HG03575 (cell line): Measurements from ENCODE around the gene TMOD3.
"Not testable (repeated sequence)": the region's sequence is repeated elsewhere in the genome, so short reads cannot be mapped to it uniquely, and the experiment has no call there.

Experiments
- ATAC-seq: cut with Tn5 transposase; IDR thresholded peaks from one replicate; pipeline ENCODE4 v1.9.1; 2021; ENCODE audit not compliant: unreplicated experiment, insufficient number of reproducible peaks, low FRiP score; ENCODE audit errors: extremely low read depth

Gene TMOD3

DNA sequence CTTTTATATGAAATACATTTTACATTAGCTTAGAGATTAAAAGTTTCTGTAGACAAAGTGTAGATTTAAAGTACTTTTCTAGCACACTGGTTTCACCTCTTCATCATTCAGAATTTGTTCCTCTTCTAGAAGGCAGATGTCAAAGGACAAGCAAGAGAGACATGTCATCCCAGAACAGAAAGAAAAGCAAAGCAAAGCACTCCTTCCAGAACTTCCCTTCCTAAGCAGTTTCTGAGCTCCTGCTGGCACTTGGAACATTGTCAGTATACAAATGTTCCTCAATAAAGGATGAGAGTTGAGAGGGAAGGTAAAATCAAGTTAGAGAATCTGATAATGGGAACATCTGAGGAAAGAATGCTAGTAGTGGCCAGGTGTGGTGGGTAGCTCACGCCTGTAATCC lies 26.2 kb downstream of the TMOD3 start:
- ATAC-seq, result no peak

DNA sequence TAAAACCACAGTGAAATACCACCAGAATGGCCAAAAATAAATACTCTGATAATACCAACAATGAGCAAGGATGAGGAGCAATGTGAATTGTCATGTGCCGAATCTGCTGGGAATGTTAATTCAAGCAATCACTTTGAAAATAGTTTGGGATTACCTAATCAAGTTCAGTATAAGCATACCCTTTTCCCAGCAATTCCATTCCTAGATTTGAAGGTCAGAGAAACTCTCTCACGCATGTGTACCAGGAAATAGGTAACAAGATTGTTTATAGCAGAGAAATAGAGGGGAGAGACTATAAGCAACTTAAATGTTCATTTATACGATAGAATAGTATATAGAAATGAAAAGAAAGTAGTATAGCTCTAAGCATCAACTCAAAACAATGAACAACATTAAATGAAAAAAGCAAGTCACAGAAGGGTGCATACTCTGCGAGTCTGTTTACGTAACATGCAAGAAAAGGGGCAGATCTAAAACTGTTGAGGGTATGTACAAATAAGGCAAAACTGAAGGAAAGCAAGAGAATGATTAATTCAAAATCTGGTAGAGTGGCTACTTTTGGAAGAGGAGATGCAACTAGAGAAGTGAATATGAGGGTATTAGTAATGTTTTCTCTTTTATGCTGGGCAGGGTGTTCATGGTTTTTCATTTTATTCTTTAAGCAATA lies 27.4 kb downstream of the TMOD3 start:
- no peak for ATAC-seq

DNA sequence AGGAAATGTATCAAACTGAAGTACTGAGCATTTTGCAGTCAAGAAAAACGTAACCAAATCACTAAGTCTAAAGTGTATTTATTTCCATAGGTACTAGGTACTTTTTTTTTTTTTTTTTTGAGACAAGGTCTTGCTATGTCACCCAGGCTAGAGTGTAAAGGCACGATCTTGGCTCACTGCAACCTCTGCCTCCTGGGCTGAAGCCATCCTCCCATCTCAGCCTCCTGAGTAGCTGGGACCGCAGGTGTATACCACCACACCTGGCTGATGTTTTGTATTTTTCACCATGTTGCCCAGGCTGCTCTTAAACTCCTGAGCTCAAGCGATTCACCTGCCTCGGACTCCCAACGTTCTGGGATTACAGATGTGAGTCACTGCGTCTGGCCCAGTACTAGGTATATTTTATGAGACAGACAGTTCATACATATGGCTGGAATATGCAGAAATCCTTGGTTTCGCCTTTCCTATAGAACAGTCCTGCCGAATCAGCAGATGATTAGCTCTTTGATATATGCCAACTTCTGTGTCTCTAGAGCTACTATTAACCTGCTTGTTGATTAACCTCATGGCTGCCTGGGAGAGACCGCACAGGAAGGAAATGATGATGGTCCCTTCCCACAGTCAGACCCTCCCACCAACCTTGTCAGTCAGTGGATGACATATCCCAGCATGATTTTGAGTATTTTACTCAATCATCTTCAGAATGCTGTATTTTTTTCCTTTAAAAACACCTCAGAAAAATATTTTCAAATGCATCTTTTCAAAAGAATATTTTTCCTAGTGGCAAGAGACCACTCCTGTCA lies 32.3 kb downstream of the TMOD3 start:
- no peak for ATAC-seq

DNA sequence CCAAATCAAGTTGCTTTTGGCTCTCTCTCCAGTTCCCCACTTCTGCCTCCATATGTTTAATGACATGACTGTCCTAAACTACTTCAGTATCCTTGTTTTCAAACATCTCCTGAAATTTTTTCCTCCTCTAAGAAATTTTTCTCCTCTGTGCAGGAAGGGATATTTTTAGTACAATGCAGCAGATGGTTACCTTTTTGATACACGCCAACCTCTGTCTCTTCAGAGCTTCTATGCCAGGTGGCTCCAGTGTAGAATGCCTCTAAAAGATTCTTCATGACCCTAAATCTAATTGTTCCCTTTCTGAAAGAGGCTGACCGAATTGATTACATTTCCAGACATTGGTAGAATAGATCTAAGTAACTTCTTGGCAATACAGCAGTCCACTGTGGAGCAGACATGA lies 33.7 kb downstream of the TMOD3 start:
- no peak for ATAC-seq

DNA sequence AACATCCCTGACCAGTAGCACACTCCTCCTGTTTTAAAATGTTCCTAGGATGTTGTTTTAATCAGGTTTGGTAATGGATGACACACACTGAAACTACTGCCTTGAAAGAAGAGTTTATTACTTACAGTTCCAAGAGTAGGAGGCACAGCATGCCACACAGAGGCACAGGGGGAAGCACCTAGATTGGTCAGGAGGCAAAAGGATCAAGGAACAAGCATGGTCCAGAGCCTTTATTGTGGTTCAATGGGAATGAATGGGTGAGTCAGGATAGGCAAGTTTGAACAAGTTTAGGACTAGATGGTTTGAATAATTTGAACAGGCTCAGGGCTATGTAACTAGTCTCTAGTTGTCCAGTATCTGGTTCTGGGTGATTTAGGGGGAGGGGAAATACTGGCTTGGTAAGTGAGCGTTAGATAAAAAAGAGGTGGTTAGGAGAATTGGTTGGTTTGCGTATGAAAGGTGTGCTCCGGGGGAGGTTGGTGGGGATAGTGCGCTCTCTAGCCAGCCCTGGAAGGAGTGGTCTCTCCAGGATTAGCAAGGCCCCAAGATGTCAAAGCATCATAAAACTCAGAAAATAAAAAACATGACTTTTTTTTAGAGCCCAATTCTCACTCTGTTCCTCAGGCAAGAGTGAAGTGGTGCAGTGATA lies 35.1 kb downstream of the TMOD3 start:
- no peak for ATAC-seq

DNA sequence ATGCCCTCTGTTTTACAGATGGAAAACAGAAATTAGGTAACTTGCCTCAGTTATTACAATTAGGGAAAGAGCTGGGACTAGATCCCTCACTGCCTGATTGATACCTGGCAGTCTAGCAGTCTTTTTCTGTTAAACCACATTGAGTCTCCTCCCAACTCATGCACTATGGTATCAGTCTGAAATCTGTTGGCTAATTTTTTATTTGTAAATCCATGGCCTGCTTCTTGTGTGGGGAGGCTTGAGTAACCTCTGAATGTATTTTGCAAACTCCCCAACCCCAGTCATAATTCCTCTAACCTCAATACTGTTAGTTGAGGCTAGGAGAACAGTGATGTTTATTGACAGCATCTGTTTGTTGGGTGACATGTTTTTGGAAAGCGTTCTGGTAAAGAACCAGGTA lies 35.9 kb downstream of the TMOD3 start:
- no peak for ATAC-seq

DNA sequence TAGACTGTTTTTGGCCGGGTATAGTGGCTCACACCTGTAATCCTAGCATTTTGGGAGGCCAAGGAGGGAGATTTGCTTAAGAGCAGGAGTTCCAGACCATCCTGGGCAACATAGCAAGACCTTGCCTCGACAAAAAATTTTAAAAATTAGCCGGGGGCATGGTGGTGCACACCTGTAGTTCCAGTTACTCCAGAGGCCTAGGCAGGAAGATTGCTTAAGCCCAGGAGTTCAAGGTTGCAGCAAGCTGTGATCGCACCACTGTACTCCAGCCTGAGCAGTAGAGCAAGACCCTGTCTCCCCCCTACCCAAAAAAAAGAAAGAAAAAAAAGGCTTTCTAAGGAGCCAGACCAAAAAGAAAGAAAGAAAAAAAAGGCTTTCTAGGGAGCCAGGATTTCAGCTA lies 36.7 kb downstream of the TMOD3 start:
- no peak for ATAC-seq

DNA sequence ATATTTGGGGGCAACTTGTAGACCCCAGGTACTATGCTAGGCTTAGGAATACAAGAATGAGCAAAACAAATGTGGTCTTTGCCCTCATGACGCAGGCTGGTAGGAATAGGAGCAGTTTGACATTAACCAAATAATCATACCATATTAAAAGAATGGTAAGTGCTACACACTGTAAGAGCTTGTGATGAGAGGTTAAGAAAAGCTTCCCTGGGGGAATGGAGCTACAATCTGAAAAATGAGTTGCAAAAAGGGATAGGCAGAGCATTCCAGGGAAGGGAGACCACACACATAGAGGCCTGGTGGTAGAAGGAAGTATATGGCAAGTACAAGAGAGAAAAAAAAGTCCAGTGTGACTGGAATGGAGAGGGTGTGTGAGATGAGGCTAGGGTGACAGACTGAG lies 37.3 kb downstream of the TMOD3 start:
- ATAC-seq, result no peak

DNA sequence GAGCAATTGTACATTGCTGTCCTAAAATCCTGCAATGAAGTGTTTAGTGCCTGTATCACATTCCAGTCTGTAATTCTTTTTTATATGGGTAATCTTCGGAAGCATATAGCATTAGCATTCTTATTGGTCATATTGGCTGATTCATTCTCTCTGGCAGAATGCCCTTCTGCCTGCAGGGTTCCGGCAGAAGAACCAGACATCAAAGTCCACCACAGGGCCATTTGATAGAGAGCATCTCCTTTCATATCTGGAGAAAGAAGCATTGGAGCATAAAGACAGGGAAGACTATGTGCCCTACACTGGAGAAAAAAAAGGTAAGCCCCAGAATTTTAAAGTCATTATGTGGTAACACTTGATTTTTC lies 39.6 kb downstream of the TMOD3 start:
- ATAC-seq, result no peak

DNA sequence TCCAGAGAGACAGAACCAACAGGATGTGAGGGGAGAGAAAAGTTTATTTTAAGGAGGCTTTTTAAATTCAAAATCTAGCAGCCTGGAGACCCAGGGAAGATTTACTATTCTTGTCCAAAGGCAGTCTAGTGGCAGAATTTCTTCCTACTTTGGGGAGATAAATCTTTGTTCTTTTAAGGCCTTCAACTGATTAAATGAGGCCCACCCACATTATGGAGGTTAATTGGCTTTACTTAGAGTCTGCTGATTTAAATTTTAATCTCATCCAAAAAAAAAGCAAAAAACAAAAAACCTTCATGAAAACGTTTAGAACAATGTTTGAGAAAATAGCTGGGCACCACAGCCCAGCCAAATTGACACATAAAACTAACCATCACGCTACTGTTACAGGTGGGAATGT lies 41.3 kb downstream of the TMOD3 start:
- ATAC-seq, result no peak

DNA sequence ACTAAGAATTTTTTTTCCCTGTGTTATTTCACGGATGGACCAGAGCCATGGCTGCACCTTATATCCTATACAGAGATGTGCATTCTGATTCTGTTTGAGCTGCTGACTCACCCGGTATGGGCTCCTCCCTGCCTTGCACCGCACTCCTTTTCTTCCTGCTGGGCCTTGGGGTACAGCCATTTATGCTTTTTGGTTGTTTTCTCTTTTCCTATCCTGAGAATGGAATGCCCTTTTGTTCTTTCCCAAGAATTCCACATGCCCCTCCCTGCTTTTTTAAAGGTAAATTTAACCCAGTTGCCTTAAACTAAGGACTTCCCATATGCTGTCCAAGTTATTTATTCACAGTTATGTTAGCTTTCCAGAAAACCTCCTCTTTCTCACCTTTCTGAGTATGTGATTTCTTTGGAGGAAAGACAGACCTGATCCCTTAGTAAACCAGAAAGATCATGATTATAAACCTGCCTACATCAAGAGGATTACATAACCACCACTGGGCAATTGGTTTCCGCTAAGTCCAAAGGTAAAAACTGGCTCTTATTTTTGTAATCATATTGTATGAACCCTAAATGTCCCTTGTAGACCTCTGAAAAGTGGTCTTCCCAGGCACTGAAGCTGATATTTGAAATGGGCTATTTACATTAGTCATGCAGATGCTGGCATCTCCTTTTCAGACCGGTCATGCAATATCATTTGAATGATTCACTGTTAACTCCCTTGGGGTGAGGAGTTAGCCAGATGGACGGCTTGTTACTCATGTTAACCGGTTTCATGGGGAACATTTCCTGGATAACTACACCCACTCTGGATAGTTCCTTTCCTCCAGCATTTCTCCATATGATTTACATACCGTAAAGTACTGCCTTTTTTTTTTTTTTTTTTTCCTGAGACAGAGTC lies 45.5 kb downstream of the TMOD3 start:
- no peak for ATAC-seq

DNA sequence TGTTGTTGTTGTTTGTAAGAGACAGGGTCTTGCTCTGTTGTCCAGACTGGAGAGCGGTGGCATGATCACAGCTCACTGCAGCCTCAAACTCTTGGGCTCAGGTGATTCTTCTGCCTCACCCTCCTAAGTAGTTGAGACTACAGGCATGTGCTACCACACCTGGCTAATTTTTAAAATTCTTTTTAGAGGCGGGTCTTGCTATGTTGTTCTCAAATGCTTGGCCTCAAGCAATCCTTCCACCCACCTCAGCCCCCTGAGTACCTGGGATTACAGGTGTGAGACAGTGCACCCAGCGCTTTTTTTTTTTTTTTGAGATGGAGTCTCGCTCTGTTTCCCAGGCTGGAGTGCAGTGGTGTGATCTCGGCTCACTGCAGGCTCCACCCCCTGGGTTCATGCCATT lies 46.7 kb downstream of the TMOD3 start:
- ATAC-seq, result no peak

DNA sequence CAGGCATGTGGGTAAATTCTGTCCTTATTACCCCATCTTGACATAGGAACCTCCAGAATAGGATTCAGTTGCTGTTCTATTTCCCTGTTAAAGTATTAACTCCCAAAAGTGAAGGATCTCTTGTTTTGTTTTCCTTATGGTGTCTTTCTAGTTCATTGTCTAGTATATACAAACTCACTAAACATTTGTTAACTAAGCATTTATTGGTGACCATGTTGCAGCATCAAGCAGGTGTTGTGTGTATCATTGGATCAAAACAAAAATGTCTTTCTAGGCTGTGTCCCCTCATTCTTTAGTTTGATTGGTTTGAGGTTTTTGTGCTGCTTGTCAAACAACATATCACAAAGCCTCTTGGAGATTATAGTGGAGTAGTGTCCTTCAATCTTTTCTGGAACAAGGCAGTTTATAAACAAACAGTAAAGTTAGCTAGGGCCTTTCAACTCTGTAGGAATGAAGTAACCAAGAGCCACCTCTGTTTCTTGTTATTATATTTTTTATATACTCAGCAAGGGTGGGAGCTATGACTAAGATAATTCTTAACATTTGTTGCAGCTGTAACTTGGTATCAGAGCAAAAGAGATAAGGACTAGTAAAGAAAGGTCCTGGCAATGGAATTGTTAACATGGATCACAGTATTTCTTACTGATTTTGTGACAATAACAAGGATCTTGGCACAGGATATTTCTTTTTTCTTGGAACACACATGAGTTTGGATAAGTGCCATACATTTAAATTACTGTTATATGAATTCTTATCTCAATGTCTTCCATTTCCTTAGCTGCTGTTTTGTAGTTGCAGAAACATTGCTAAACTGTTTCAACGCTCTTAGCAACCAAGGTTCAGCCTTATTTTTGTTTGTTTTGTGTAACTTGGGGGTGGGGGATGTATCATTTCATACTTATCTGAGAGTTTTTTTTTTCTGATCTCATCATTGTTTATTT lies 49.3 kb downstream of the TMOD3 start:
- no peak for ATAC-seq

DNA sequence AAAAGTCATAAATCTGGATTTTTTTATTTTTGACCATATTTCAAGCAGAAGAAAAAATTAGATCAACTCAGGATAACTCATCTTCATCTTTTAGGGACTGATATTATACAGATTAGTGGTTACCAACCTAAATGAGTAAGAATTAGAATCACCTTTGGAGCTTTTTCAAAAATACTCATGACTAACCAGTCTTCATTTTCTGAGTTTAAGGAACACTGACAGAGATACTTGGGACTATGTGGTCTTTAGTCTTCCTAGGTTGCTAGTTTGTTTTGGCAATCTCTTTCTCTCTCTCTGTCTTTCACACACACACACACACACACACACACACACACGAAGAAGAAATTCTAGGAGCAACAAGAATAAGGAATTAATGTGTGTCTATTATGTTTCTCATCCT lies 50.1 kb downstream of the TMOD3 start:
- no peak for ATAC-seq

DNA sequence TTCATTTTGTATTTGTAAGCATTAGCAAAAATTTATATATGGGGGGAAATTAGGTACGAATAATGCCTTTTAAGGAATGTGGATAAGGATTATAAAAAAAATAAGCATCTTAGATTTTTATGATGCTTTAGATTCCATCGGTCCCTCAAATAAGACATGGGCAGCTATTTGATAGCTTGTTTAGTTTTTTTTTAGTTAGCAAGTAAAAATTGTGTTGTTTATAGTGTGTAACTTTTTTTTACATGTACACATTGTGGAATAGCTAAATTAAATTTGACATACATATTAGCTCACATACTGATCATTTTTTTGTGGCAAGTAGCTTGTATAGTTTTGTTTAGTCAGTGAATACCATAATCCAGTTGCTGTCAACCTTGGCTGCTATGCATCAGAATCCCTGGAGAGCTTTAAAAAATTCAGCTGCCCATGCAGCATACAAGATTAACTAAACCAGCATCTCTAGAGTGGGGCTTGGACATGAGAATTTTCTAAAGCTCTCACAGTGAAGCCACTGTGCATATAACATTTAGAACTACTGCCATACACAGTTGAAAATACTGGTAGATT lies 53.9 kb downstream of the TMOD3 start:
- ATAC-seq, result no peak

DNA sequence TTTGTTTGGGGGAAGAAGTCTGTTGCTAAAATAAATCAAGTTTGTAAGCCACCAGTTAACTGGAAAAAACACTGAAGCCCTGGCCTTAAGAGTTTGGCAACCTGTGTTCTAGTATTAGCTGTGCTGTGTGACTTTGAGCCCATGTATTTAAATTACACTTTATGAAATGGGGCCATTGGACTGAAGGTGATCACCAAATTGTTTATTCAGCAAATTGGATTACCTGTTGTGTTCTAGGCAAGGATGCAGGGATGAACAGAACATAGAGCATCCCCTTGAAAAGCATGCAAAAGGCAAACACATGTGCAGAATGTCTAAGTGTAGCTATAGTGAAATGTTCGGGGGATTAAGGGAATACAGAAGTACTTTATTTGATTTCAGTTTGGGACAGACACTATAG lies 54.6 kb downstream of the TMOD3 start:
- no peak for ATAC-seq

DNA sequence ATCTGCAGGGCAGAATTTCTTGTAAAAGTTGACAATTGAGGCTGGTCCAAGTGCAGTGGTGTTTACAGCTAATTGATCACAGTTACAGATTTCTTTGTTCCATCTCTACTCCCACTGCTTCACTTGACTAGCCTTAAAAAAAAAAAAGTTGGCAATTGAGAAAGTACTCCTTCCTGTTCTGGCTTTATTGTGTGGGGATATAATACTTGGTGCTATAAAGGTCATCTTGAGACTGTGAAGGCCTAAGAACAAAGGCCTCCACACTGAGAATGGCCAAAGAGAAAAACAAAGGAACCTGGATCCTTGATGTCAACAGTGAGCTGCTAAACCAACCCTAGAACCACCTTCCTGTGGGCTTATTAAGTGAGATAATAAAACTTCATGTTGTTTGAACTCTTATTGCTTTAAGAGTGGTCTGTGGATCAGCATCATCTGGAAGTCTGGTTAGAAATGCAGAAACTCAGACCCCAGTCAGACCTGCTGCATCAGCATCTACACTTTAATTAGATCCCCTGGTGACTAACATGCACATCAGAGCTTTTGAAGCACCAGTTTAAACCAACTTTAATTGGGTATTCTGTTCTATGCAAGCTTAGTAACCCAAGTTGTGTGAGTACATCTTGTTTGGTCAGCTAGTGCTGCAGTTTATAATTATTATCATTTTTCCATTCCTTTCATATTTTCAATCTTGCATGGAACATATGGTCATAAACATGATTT lies 55.2 kb downstream of the TMOD3 start:
- no peak for ATAC-seq

DNA sequence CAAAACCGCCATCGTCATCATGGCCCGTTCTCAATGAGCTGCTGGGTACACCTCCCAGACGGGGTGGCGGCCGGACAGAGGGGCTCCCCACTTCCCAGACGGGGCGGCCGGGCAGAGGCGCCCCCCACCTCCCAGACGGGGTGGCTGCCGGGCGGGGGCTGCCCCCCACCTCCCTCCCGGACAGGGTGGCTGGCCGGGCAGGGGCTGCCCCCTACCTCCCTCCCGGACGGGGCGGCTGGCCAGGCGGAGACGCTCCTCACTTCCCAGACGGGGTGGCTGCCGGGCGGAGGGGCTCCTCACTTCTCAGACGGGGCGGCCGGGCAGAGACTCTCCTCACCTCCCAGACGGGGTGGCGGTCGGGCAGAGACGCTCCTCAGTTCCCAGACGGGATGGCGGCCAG lies 56.3 kb downstream of the TMOD3 start:
- not testable (repeated sequence) for ATAC-seq
